Measurements from ENCODE around the gene EIF2AK3.

GRCh38 chr2:88658326-88658725 lies 31.1 kb upstream of the EIF2AK3 start:
- TF ChIP-seq EZH2 (IDR thresholded peaks at IDR 0.05; ENCODE audit: borderline replicate concordance, insufficient read depth, low read depth, low read length, poor library complexity, severe bottlenecking) (no peak), CTCF (IDR thresholded peaks at IDR 0.05) (no peak)
